ENCODE measurements around the gene MINDY4.

MINDY4 gene

DNA sequence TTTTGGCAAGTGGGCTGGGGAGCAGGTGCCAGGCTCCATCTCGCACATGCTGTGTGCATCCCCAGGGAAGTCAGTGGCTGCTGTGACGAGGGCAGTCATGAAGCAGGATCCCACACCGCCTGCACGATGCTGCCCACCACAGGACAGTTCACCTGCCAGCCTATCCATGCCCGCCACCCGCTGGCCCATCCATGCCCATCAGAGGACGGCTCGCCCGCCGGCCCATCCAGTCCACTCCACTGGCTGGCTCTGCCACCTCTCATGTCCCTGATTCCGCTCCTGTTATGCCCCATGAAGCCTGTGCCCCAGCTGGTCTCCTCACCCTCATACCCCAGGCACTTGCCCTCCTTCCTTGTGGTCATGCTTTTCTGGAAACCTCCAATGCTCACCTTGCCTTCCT, 37.5 kb upstream of the MINDY4 start:
- DNase-seq (ENCODE audit: low read depth) = no peak
- no peak overlapping the region for H3K4me3 ChIP-seq (ENCODE audit: low read length)
- TF ChIP-seq, protein P1, sequence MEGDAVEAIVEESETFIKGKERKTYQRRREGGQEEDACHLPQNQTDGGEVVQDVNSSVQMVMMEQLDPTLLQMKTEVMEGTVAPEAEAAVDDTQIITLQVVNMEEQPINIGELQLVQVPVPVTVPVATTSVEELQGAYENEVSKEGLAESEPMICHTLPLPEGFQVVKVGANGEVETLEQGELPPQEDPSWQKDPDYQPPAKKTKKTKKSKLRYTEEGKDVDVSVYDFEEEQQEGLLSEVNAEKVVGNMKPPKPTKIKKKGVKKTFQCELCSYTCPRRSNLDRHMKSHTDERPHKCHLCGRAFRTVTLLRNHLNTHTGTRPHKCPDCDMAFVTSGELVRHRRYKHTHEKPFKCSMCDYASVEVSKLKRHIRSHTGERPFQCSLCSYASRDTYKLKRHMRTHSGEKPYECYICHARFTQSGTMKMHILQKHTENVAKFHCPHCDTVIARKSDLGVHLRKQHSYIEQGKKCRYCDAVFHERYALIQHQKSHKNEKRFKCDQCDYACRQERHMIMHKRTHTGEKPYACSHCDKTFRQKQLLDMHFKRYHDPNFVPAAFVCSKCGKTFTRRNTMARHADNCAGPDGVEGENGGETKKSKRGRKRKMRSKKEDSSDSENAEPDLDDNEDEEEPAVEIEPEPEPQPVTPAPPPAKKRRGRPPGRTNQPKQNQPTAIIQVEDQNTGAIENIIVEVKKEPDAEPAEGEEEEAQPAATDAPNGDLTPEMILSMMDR (conservative IDR thresholded peaks at IDR 0.05; ENCODE audit: low read length) = no peak

DNA sequence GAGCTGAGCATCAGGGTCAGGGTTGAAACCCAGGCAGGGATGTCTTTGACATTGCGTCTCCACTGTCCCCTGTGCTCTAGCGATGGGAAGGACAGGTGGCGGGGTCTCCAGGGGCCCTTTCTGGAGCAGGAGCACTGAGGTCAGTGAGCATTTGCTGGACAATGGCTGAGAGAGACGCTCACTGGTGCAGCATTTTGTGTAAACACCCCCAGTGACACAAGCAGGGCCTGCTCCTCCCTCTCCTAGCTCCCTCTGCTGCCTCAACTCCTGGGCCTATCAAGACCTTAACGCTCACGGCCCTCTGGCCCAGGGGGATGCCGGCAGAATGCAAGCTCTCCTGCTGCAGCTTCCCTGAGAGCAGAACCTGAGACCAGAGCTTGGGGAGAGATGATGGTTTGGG, 36.7 kb upstream of the MINDY4 start:
- H3K4me3 ChIP-seq (ENCODE audit: low read length) = no peak overlapping the region
- TF ChIP-seq, protein P1 (conservative IDR thresholded peaks at IDR 0.05; ENCODE audit: low read length) = no peak
- DNase-seq (ENCODE audit: low read depth) = no peak

DNA sequence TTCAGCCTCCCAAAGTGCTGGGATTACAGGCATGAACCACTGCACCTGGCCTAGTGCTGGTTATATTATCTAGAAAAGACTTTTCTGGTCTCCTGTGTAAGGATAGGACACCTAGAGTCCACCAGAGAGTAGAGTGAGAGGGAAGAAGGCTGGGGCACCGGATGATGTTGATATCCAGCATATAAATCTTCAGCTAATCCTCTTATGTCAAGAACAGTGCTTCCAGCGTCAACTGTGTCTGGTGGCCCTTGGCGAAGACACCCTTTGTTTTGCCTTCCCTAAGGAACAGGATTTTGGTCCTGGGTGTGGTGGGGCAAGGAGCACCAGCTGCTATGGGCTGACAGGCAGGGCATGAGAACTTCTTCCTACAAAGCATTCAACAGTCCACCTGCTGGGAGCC, 35.6 kb upstream of the MINDY4 start:
- TF ChIP-seq, protein P1 (conservative IDR thresholded peaks at IDR 0.05; ENCODE audit: low read length) = no peak
- DNase-seq (ENCODE audit: low read depth) = no peak
- no peak overlapping the region for H3K4me3 ChIP-seq (ENCODE audit: low read length)

DNA sequence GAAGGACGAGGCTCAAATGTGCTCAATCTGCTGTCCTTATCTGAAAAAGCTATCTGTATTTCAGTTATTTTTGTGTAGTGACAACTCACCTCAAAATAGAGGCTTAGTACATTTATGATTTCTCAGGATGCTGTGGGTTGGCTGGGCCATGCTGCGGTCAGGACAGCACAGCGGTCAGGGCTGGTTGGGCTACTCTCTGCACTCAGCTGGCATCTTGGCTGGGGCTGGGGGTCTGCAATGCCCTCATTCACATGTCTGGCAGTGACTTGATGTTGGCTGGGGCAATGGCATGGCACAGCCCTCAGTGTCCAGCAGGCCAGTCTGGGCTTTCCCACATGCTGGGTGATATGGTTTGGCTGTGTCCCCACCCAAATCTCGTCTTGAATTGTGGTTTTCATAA, 34.9 kb upstream of the MINDY4 start:
- TF ChIP-seq, protein P1 (conservative IDR thresholded peaks at IDR 0.05; ENCODE audit: low read length) = no peak
- DNase-seq (ENCODE audit: low read depth) = no peak

GRCh38 chr7:30738026-30738915, 32.9 kb upstream of the MINDY4 start:
- TF ChIP-seq, protein P1 (conservative IDR thresholded peaks at IDR 0.05; ENCODE audit: low read length) = no peak
- no peak overlapping the region for H3K4me3 ChIP-seq (ENCODE audit: low read length)
- DNase-seq (ENCODE audit: low read depth) = no peak

More for the DNA sequence above, 34.9 kb upstream of the MINDY4 start:
- H3K4me3 ChIP-seq (ENCODE audit: low read length) = no peak overlapping the region

DNA sequence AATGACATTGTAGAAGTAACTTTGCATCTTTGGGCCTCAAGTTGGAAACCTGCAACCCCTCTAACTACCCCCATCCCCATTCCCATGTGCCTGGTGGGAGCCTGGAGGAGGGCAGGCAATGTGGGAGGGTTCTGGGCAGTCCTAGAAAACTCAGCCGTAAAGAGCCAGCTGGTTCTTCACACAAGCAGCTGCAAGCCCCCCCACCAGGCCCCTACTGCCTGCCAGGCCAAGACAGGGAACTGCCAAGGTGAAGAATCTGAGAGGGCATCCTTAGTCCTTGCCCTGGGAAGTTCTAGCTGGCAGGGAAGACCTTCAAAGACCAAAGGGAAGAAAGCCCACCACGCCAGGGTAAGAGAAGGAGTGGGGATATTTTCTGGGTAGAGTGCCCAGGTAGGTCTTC, 31.5 kb upstream of the MINDY4 start:
- TF ChIP-seq, protein P1 (conservative IDR thresholded peaks at IDR 0.05; ENCODE audit: low read length) = no peak
- DNase-seq (ENCODE audit: low read depth) = no peak
- H3K4me3 ChIP-seq (ENCODE audit: low read length) = no peak overlapping the region
